Muscle layer of duodenum (tissue), 2 donors: ENCODE data around the gene TLCD2.
"Not testable (repeated sequence)": the region's sequence is repeated elsewhere in the genome, so short reads cannot be mapped to it uniquely, and the experiment has no call there.

Source experiments
- H3K27ac ChIP-seq: one replicate; pipeline ENCODE4 v1.7.0; 2013; ENCODE audit warnings: mild to moderate bottlenecking, low read length
- H3K27me3 ChIP-seq: one replicate; pipeline ENCODE4 v1.7.0; 2013; ENCODE audit warnings: low read depth, mild to moderate bottlenecking, control low read depth, low read length
- H3K36me3 ChIP-seq, 2 donors: one replicate each; pipeline ENCODE4 v1.7.0; 2013; ENCODE audit warnings: low read length in 2 of 2, control low read depth in 1 of 2, mild to moderate bottlenecking in 1 of 2; ENCODE audit not compliant: insufficient read depth in 2 of 2, control insufficient read depth in 1 of 2
- H3K4me1 ChIP-seq, 2 donors: one replicate each; pipeline ENCODE4 v1.7.0; 2013; ENCODE audit warnings: low read length in 2 of 2, mild to moderate bottlenecking in 2 of 2, control low read depth in 1 of 2, moderate library complexity in 1 of 2; ENCODE audit not compliant: insufficient read depth in 2 of 2, control insufficient read depth in 1 of 2
- H3K4me3 ChIP-seq, 2 donors: one replicate each; pipeline ENCODE4 v1.7.0; 2013; ENCODE audit warnings: low read length in 2 of 2, low read depth in 1 of 2, mild to moderate bottlenecking in 1 of 2
- H3K9me3 ChIP-seq, 2 donors: one replicate each; pipeline ENCODE4 v1.7.0; 2013; ENCODE audit warnings: low read length in 2 of 2, control low read depth in 1 of 2, mild to moderate bottlenecking in 1 of 2; ENCODE audit not compliant: control insufficient read depth in 1 of 2
- donor health status: healthy.

The TLCD2 gene

DNA sequence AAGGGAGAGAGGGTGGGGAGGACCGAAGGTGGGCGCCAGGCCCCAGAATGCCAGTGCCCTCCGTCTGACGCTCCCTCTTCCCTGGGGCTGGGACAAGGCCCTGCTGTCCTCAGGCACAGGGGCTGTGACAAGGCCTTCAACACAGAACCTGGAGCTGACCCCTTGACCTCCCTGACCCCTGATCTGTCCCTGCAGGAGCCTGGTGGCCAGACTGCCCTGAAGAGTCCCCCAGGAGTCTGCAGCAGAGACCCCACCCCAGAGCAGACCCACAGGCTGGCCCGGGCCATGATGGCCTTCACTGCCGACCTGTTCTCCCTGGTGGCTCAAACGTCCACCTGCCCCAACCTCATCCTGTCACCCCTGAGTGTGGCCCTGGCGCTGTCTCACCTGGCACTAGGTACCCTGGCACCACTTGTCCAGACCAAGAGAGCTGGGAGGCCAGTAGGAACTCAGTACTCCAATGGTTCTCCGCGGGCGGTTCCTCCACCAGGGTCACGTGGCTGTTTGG lies 35.4 kb upstream of the TLCD2 start:
- Histone ChIP-seq H3K27me3 (no peaks in the 10 kb centered on the region), H3K9me3 (no peaks in the 10 kb centered on the region), H3K4me3 (no peak overlapping the region), H3K36me3 (no peaks in the 10 kb centered on the region), H3K4me1 (no peaks in the 10 kb centered on the region), H3K27ac (no peak overlapping the region)

DNA sequence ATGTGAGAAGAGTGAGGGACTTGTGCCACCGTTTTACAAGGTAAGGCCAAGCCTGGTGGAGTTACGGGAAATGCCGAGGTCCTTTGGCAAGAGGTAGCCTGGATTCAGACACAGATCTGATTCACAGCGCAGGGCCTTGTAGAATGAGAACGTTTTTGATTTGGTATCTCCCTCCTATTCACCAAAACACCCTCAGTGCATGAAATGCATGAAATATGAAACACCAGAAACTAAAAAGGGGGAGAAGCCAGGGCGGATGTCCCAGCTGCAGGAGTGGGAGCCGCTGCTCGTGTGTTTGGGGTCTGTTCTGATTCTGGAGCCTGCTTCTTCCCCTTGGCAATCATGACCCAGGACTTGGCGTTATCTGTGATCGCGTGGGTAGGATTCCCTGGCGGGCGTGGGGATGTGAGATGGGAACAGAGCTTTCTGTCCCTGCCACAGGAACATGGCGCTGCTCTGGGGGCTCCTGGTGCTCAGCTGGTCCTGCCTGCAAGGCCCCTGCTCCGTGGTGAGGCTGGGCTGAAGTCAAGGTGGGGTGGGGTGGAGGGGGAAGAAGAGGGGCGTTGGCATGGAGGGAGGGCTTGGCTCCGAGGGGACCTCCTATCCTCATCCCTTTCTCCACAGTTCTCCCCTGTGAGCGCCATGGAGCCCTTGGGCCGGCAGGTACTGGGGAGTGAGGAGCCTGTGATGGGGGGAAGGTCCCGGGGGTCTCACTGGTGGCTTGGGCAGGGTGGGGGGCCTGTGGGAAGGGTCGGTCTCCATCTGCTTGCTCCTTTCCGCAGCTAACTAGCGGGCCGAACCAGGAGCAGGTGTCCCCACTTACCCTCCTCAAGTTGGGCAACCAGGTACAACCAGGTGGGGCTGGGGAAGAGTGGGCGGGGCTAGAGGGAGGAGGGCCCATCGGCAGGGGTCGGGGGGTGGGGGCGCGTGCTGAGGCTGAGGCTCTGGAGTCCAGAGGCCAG lies 34.7 kb upstream of the TLCD2 start:
- Histone ChIP-seq H3K36me3 (no peaks in the 10 kb centered on the region), H3K27me3 (no peaks in the 10 kb centered on the region), H3K27ac (no peak overlapping the region), H3K4me3 (no peak overlapping the region), H3K9me3 (no peaks in the 10 kb centered on the region), H3K4me1 (no peaks in the 10 kb centered on the region)

DNA sequence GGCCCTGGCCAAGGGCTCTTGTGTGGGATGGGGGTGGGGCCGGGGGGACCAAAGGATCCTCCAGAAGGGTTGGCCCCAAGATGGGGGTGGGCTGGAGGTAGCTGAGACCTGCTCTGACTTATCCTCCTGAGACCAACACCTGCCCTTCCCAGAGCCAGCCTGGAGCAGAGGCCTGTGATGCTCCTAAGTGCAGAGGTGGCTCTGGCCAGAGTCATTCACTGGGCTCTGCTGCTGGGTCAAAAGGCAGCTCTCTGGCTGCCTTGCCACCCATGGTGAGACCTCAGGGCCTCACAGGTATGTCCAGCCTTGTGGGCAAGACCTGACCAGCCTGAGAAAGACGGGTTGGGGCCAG lies 32.9 kb upstream of the TLCD2 start:
- Histone ChIP-seq H3K27me3 (no peaks in the 10 kb centered on the region), H3K9me3 (no peaks in the 10 kb centered on the region), H3K27ac (no peak overlapping the region), H3K4me1 (no peaks in the 10 kb centered on the region), H3K36me3 (peaks cover 0 to 3% of the 10 kb centered on the region in 2 donors), H3K4me3 (no peak overlapping the region)

DNA sequence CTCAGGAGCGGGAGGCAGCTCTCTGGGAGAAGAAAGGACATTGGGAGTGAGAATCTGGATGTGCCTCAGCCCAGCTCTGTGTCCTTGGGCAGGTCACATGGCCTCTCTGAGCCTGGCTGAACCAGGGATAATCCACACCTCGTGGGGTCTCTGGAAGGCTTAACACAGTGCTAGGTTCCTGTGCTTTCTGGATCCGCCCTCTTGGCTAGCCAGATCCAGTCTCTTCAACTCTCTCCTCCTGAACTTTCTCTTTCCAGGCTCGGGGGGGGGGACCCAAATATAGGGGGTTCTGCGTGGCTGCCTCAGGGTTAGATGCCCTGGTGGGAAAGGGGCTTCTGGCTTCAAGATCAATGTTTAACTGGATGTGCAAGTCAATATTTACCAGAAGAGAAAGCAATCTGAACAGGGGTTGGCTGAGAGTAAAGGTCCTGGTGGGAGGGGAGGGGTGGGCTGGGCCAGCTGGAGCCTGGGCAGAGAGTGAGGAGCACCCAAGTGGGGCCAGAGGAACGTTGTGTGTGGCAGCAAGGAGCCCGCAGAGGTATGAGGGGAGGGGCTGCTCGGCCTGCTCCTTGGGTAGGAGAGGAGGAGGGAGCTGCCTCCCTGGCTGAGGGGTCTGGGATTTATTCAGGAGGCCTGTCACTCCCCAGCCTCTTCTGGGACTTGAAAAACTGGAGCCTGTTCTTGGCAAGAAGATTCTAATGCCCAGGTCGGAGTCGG lies 32.4 kb upstream of the TLCD2 start, which contains the start of gene SERPINF2:
Gene SERPINF2, plus strand, starts transcription at position 501 of the 717 bp plus-strand sequence. CDS start 2,125 bp downstream, outside the sequence.
- Histone ChIP-seq H3K27ac (no peak within 1 kb of the TSS), H3K27me3 (no peaks in the 10 kb centered on the region), H3K36me3 (peaks cover 0 to 8% of the 10 kb centered on the region in 2 donors), H3K9me3 (no peaks in the 10 kb centered on the region), H3K4me1 (no peaks in the 10 kb centered on the region), H3K4me3 (no peak within 1 kb of the TSS)

DNA sequence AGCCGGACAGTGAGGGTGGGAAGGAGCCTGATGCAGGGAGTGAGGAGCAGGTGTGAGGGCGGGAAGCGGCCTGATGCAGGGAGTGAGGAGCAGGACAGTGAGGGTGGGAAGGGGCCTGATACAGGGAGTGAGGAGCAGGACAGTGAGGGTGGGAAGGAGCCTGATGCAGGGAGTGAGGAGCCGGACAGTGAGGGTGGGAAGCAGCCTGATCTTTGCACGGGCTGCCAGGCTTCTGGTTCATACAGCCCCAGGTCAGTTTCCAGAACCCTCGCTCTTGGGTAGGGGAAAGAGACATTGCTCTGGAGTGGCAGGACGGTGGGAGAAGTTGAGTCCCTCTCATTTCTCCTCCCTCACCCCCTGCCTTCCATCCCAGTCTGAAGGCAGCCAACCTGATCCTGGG lies 31.7 kb upstream of the TLCD2 start:
- not testable (repeated sequence) for H3K4me1 ChIP-seq, H3K27ac ChIP-seq, H3K4me3 ChIP-seq, H3K27me3 ChIP-seq, H3K9me3 ChIP-seq
- H3K36me3 ChIP-seq = peaks cover 0 to 15% of the 10 kb centered on the region in 2 donors

DNA sequence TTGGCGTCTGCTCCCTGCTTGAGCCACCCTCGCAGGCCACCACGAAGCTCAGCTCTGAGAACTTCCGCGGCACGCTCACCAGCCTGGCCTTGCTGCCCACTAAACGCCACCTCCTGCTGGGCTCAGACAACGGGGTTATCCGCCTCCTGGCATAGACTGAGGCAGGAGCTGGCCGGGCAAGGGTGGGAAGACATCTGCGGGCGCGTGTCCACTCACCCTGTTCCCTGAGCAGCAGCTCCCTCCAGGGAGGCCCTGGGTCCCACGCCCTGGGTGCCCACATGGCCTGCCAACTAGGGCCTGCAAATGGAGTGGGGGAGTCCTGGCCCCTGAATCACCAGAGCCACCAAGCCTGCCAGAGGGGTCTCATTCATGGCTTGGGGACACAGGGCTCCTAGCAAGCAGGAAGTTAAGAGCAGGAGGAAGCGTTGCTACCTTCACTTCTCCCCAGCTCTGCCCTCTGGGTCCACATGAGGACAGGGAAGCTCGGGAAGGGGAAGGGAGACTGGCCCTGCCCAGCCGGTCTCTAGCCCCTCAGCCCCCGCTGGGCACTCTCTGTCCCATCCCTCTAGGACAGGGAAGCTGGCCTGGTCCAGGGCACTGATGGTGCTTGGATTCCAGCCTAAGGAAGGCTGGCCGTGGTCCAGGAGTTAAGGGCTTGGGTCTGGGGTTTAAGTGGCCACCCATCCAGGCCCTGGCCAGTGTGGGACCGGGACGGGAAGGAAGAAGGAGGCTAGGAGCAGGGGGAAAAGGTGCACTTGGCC lies 27.5 kb upstream of the TLCD2 start:
- Histone ChIP-seq H3K4me3 (no peak overlapping the region), H3K27me3 (no peaks in the 10 kb centered on the region), H3K27ac (no peak overlapping the region), H3K9me3 (no peaks in the 10 kb centered on the region), H3K4me1 (peaks cover 0 to 12% of the 10 kb centered on the region in 2 donors), H3K36me3 (peaks cover 0 to 39% of the 10 kb centered on the region in 2 donors)

DNA sequence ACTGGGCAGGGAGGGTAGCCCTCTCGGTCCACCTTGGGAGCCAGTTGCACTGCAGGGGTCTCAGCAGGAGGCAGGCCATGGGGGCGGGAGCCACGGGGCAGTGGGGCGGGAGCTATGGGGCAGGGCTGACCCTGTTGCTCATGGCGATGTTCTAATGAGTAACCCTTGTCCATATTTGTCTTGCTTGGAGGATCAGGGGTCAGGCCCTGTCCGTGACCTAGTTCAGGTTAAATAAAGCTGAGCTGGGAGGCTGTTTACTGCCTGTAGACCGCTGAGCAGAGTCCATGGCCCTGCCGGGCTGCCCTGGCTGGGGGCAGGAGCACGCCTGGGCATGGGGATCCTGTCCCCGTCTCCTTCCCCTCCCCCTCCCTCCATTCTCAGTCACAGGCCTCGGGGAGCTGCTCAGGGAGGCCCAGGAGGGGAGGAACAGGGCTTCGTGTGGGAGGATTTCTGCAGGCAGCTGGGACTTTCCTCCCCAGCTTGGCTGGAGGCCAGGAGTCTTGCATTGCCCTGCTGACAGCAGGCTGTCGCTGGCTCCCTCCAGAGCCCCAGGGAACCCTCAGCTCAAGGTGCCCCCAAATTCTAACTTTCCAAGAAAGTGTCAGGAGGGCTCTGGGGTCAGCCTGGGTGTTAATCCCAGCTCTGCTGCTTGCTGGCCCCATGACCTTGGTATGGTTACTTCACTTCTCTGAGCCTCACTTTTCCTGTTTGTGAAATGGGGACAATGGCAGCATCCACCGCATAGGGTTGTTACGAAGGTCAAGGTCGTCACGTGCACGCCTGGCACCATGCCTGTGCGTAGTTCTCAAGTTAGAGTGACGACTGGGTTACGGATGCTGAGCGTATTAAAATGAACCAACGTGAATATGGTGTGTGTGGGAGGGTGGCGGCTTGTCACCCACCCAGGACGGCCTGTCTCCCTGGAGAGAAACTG lies 26.4 kb upstream of the TLCD2 start:
- Histone ChIP-seq H3K9me3 (no peaks in the 10 kb centered on the region), H3K4me1 (peaks cover 0 to 12% of the 10 kb centered on the region in 2 donors), H3K4me3 (no peak overlapping the region), H3K36me3 (peaks cover 0 to 46% of the 10 kb centered on the region in 2 donors), H3K27me3 (no peaks in the 10 kb centered on the region), H3K27ac (no peak overlapping the region)

DNA sequence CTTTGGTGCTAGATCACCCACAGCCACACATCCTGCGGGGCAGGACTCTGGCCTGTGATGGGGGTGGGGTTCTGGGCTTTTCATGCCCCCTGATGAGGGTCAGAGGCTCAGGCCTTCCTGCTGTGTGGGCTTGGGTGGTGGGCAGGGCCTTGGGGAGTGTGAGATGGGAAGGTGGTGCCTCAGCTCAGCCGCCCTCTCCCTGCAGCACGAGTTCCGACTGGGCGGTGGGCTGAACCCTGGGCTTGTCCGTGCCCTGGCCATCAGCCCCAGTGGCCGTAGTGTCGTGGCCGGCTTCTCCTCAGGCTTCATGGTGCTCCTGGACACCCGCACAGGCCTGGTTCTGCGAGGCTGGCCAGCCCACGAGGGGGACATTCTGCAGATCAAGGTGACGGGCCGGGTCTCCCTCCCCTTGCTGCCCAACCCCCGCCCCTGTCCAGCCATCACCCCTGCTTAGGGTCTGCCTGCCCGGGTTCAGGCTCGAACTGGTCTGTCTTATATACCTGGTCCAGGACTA lies 25.7 kb upstream of the TLCD2 start:
- Histone ChIP-seq H3K4me3 (no peak overlapping the region), H3K4me1 (peaks cover 0 to 12% of the 10 kb centered on the region in 2 donors), H3K36me3 (peaks cover 0 to 46% of the 10 kb centered on the region in 2 donors), H3K27me3 (no peaks in the 10 kb centered on the region), H3K27ac (no peak overlapping the region), H3K9me3 (no peaks in the 10 kb centered on the region)

DNA sequence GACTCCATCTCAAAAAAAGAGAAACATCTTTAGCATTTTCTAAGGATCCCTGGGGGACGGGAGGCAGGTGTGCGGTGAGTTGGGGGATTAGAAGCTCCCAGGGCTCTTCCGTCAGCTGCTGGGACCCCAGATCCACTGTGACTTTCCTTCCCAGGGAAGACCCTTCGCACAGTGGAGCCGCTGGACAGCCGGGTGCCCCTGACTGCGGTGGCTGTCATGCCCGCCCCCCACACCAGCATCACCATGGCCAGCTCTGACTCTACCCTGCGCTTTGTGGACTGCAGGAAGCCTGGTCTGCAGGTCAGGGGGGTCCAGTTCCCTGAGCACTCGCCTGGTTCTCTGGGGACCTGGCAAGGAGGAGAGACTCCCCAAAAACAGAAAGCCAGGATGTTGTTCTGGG lies 25.2 kb upstream of the TLCD2 start:
- H3K36me3 ChIP-seq = peaks cover 0 to 50% of the 10 kb centered on the region in 2 donors
- no peak overlapping the region for H3K4me3 ChIP-seq
- peaks cover 0 to 12% of the 10 kb centered on the region in 2 donors for H3K4me1 ChIP-seq
- no peak overlapping the region for H3K27ac ChIP-seq
- no peaks in the 10 kb centered on the region for H3K9me3 ChIP-seq
- no peaks in the 10 kb centered on the region for H3K27me3 ChIP-seq

DNA sequence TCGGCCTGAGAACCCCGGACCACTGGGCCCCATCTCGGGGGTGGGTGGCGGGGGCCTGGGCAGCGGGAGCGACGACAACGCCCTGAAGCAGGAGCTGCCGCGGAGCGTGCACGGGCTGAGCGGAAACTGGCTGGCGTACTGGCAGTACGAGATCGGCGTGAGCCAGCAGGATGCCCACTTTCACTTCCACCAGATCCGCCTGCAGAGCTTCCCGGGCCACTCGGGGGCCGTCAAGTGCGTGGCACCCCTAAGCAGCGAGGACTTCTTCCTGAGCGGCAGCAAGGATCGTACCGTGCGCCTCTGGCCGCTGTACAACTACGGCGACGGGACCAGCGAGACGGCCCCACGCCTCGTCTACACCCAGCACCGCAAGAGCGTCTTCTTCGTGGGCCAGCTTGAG lies 23.6 kb upstream of the TLCD2 start:
- Histone ChIP-seq H3K4me3 (no peak overlapping the region), H3K9me3 (no peaks in the 10 kb centered on the region), H3K27ac (no peak overlapping the region), H3K27me3 (no peaks in the 10 kb centered on the region), H3K4me1 (peaks cover 0 to 12% of the 10 kb centered on the region in 2 donors), H3K36me3 (peaks cover 0 to 51% of the 10 kb centered on the region in 2 donors)
